Right renal pelvis (tissue), 4 donors: Measurements from ENCODE around the gene ASRGL1. TPM values are rescaled to one million over a fixed set of nuclear protein-coding genes. Genes with fewer than 3 reads are reported as not detected.
"Not testable (repeated sequence)": the region's sequence is repeated elsewhere in the genome, so short reads cannot be mapped to it uniquely, and the experiment has no call there.

Source experiments
- DNase-seq, 4 donors: peaks; one replicate each; pipeline ENCODE4 v3.0.0-alpha.2; 2013; ENCODE audit warnings: low read depth in 4 of 4, low spot score in 3 of 4, missing footprints in 1 of 4
- polyA plus RNA-seq, 4 donors: library from polyadenylated mRNA; unstranded; fragments of 120-200 nt; gene quantifications; one replicate each; pipeline ENCODE4 v1.2.1, GENCODE V29; 2013; ENCODE audit not compliant: insufficient read length in 4 of 4

The ASRGL1 gene
- polyA plus RNA-seq, 4 donors = 49.1 to 65.9 (median 59.6) TPM

DNA sequence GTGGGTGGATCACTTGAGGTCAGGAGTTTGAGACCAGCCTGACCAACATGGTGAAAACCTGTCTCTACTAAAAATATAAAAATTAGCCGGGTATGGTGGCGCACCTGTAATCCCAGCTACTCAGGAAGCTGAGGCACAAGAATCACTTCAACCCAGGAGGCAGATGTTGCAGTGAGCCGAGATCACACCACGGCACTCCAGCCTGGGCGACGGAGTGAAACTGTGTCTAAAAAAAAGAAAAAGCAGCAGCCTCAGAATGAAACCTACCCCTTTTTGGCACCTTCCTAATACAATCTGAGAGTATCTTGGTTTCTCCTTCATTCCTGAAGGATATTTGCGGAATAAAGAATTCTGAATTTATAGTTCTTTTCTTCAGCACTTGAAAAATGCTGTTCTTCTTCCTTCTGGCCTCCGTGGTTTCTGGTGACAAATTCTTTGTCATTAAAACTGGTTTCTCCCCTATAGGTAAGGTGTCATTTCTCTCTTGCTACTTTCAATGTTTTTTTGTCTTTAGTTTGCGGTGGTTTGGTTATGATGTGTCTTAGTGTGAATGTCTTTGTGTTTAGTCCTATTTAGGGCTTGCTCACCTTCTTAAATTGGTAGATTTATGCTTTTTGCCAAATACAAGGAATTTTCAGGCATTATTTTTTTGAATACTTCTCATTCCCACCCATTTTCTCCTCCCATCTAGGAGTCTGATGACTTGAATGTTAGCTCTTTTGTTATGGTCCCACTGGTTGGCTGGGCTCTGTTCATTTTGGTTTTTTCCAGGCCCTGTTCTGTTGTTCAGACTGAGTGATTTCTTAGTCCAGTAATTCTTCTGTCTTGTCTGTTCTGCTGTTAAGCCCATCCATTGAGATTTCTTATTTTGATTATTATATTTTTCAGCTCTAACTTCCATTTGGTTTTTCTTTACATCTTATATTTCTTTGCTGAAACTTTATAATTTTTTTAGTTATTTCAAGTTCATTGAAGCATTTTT is 15.4 kb downstream of the ASRGL1 start:
- DNase-seq = no peak

DNA sequence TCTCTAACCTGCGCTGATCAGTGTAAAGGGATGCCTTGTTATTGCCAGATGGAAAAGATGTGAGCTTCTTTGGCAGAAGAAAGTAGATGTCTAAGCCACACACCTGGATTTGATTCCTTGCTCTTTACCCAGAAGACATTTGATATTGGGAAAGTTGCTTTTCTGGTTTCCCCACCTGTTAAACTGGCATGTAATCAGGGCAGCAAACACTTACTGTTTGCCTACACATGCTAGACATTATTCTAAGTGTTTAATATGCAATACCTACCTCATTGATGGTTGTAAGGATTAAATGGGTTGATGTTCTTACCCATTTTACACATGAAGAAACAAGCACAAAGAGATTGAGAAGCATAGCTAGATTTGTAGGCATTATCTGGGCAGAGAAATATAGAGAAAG is 16.6 kb downstream of the ASRGL1 start:
- no peak for DNase-seq

DNA sequence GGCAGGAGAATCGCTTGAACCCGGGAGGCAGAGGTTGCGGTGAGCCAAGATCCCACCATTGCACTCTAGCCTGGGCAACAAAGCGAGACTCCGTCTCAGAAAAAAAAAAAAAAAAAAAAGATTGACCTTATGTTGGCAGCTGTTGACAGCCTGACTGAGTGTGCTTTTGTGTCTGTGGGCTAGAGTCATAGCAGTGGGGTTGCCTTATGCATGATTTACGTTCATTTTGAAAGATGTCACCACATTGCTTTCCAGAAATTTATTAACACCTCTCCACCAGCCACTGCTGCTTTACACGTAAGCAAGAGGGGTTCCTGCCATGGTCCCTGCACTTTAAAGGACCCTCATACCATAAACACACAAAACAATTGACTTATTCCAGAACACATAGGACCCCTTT is 21.0 kb downstream of the ASRGL1 start:
- DNase-seq = no peak

DNA sequence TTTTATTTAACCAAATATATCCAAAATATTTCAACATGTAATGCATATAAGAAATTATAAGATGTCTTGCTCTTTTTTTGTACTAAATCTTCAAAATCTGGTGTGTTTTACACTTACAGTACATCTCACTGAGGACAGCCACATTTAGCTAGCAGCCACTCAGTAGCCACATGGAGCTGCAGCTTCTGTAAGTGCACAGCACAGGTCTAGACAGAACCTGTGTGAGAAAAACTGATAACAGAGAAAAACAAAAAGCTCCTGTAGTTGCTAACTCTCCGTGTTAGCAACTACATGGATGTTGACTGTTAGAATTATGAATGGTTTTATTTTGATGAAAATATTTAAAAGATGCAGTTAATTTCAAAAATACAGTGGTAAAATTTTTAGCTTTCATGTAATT is 22.2 kb downstream of the ASRGL1 start:
- no peak for DNase-seq

DNA sequence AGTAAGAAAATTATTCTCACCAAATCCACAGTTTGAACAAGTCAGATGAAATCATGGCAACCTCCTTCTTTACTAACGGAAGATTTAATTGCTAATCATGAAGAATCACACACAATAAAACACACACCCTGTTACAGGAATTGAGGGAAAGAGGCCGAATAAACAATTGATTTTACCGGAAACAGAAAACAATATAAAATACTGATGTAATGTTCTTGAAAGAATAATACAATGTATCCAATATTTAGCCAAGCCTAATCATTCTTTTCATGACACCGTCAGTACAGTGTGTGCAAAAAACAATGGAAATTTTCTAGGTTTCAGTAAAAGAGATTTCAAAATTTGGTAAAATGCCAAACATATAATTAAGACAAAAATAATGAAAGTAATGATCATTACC is 23.4 kb downstream of the ASRGL1 start:
- DNase-seq = no peak

DNA sequence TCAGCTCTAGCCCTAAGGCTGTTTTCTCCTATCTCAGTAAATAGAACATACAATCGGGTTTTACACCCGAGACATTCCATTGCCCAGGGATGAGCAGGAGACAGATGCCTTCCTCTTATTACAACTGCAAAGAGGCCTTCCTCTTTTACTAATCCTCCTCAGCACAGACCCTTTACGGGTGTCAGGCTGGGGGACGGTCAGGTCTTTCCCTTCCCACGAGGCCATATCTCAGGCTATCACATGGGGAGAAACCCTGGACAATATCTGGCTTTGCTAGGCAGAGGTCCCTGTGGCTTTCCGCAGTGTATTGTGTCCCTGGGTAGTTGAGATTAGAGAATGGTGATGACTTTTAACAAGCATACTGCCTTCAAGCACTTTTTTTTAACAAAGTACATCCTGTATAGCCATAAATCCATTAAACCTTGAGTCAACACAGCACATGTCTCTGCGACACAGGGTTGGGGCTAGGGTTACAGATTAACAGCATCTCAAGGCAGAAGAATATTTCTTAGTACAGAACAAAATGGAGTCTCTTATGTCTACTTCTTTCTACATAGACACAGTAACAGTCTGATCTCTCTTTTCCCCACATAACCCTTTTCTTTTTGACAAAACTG is 31.7 kb downstream of the ASRGL1 start:
- not testable (repeated sequence) for DNase-seq

DNA sequence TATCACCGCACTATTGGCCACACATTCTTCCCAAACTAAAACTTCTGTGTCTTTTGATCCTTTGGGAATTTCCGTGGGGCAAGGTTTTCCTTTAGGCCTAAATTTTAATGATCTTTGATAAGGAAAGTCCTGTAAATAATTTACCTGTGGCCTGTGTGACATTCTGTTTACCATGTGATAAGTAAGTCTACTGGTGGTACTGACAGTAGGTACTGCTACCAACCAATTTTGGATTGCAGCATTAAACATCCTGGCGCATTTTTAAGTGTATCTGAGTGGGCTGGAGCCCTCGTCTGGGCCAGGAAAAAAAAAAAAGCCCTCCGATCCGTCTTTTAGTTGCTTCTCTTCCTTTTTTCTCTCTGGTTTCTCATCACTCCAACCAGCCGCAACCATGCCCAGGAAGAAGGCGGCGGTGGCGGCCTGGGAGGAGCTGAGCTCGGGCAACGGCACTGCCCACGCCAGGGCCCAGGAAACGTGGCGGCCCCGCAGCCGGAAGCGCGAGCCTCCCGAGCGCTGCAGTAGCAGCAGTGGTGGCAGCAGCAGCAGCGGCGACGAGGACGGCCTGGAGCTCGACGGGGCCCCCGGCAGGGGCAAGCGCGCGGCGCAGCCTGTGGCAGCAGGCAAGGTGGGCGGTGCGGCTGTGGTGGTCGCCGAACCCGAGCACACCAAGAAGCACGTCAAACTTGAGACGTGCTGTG is 33.6 kb downstream of the ASRGL1 start:
- DNase-seq = no peak

DNA sequence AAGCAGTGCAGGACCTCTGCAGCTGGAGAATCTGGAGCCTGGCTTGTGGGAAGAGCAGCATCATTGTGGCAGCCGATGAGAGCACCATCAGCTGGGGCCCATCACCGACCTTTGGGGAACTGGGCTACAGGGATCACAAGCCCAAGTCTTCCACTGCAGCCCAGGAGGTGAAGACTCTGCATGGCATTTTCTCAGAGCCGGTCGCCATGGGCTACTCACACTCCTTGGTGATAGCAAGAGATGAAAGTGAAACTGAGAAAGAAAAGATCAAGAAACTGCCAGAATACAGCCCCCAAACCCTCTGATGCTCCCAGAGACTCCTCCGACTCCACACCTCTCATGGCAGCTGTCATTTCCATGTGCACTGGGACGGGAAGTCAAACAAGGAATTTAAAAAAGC is 35.6 kb downstream of the ASRGL1 start:
- DNase-seq = no peak

DNA sequence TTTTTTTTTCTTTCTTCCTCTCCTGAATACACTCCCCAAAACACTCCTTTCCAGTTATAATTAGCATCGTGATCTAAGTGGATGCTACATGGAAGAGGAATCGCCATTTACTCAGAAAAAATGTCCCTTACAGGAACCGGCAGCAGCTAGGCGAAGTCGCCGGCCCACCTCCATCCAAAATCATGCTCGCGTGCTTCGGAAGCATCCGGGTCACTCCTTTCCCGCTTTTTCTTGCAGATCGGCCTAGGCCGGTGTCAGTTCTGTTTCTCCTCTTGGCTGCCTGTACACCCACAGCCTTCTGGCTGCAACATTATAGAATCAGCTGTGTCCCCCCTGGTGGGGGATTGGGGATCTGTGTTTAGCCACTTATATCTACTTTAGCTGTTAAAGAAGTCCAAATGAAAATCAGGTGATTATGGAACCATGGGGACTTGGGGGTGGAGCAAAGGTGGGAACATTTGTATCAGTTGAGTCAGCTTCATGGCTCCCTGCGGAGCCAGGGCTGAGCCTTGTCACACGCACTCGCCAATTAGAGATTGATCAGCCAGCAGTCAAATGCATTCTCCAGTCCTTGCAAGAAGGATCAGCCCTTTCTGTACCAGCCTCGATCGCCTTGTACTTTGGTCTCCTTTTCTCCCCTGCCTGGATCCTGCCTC is 36.3 kb downstream of the ASRGL1 start:
- no peak for DNase-seq

DNA sequence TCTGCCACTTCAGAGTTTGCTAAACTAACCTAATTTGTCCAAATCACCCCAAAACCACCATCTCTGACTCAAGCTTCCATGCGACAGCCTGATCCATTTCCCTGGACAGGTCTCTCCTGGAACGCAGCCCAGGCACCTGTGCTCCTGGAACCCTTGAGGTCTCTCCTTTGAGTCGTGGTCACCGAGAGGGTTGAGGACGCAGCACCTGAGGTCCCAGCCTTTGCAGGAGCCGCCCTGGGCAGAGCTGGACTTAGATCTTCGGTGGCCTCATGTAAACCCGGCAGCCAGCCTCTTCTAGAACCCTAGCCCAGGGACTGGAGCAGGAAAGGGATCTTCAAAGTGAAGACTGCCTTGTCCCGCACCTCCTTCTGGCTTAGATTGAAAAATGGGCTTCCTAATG is 37.6 kb downstream of the ASRGL1 start:
- no peak for DNase-seq

DNA sequence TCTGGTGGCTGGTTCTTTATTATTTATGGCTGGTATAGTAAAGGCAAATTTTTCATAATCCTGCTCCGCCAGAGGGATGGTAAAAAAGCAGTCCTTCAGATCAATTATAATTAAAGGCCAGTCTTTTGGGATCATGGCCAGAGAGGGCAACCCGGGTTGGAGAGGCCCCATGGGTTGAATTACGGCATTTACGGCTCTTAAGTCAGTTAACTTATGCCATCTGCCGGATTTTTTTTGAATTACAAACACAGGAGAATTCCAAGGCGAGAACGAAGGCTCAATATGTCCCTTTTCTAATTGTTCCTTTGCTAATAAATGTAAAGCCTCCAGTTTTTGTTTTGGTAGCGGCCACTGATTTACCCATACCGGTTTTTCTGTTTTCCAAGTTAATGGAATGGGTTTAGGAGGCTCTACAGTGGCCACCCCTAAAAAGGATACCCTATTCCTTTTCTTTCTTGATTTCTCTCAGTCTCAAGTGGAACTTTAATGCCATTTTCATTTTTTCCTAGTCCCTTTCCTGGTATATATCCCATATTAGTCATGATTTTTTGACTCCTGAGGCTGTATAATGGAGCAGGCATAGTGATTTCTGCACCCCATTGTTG is 41.3 kb downstream of the ASRGL1 start:
- not testable (repeated sequence) for DNase-seq

DNA sequence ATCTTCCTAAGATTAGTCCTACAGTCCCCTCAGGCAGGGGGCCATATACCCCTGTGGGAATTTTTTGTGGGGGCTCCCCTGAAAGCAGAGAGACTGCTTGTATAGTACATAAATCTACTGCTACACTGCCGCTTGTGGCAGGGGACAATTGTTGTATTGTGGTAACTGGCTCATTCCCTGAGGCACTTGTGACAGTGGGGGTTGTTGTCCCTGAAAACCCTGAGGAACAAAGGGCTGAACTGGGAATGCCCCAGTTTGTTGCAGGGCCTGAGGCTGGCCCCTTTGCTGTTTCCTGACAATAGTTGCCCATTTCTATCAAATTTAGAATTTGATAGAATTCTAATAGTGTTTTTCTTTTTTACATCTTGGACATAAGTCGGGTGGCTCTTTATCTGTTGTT is 42.3 kb downstream of the ASRGL1 start:
- DNase-seq = not testable (repeated sequence)

DNA sequence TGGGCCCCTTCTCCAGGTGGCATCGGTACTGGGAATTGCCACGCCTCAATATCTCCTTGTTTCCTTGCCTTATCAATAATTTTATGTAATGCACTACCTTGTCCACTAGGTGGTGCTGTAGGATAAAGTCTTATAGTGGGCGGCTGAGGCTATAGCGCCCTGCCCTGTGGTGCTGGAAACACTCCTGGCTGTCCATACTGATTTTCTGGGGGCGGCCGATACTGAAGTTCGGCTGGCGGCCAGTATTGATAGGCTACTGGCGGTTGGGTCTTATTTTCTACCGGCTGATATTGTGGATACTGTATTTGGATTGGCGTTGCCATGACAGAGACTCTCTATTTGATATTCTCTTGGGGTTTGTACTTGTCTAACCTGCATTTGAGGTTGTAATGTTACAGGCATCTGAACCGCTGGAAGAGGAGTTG is 43.6 kb downstream of the ASRGL1 start:
- peak; percentile 45 to 57 (median 46) for DNase-seq

DNA sequence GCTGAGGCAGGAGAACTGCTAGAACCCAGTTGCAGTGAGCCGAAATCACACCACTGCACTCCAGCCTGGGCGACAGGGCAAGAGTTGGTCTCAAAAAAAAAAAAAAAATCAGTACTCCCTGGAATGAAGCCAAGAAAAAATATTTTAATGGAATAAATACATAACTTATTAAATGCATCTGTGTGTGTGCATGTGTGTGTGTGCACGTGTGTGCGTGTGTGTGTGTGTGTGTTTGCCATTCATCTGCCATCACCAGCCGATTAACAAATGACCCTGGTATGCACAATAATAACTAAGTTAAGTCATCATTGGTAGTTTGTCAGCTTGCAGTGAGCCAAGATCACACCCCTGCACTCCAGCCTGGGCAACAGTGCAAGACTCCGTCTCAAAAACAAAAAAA is 46.6 kb downstream of the ASRGL1 start:
- no peak for DNase-seq

DNA sequence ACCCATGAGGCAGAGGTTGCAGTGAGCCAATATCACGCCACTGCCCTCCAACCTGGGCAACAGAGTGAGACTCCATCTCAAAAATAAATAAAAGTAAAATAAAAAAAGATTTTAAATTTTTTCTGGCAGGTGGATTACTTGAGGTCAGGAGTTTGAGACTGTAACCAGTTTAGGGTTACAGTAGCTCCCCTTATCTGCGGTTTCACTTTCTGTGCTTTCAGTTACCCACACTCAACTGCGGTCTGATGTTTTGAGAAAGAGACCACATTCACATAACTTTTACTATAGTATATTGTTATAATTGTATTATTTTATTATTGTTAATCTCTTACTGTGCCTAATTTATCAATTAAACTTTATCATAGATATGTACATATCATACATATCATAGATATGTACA is 48.8 kb downstream of the ASRGL1 start:
- DNase-seq = not testable (repeated sequence)

DNA sequence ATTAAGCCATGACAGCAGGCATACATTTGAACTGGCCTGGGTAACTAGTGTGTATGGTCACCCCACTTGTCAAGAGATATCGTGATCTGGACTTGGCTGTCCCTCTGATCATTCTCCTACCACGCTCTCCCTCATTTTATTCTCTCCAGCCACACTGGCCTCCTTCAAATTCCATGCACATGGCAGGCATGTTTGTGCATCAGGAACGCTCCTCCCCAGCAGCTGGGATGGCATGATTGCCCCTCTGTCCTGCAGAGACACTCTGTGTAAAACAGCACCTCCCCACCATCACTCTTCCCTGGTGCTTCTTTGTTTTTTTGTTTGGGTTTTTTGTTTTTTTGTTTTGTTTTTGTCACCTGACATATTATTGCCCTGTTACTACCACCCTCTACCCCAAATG is 50.1 kb downstream of the ASRGL1 start:
- DNase-seq = no peak

DNA sequence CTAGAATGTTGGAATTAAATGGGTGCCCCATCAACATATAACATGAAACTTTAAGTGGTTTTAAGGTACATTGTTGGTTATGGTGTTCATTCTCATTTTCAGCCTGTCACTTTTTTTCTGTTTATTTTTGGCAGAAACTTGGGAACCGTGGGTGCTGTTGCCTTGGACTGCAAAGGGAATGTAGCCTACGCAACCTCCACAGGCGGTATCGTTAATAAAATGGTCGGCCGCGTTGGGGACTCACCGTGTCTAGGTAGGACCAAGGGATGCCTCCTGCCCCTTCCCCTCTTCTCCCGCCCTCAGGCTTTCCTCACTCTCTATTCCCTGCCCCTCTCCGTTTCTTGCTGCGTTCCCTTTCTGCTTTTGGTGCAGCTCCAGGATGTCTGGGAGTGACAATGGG is 51.8 kb downstream of the ASRGL1 start:
- DNase-seq = no peak

DNA sequence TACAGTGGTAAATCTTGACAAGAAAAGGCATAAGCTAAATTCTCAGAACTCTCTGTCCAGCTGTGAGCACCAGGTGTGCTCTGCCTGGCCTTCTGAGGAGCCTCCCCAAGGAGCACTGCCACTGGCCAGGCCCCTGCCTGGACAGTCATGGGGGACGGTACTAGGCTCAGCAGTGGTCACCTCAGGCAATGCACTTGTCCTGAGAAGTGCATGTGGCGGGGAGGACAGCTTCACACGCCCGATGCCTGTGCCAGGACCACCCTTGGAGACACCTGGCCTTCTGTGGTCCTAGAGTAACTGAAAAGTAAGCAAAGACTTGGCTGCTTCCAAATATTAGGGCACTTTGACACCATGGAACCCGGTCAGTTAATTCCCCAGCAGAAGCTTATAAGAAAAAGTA is 53.0 kb downstream of the ASRGL1 start:
- no peak for DNase-seq

DNA sequence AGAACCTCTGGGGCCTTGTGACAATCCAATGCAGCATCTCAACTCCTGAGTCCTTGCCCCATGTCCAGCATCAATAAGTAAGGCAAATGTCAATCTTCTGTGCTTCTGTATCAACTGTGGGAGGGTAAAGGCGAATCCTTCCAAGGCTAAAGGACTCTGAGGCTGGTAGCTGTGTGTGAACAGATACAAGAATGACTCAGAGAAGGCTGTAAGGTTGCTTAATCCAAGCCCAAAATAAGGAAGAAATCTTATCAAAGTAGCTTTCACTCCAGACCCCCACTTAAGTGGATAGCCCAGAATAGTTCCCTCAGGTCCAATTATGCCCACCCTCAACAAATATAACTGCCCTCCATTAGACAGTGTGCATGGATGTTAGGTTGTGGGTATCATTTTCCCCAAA is 53.5 kb downstream of the ASRGL1 start:
- DNase-seq = no peak

DNA sequence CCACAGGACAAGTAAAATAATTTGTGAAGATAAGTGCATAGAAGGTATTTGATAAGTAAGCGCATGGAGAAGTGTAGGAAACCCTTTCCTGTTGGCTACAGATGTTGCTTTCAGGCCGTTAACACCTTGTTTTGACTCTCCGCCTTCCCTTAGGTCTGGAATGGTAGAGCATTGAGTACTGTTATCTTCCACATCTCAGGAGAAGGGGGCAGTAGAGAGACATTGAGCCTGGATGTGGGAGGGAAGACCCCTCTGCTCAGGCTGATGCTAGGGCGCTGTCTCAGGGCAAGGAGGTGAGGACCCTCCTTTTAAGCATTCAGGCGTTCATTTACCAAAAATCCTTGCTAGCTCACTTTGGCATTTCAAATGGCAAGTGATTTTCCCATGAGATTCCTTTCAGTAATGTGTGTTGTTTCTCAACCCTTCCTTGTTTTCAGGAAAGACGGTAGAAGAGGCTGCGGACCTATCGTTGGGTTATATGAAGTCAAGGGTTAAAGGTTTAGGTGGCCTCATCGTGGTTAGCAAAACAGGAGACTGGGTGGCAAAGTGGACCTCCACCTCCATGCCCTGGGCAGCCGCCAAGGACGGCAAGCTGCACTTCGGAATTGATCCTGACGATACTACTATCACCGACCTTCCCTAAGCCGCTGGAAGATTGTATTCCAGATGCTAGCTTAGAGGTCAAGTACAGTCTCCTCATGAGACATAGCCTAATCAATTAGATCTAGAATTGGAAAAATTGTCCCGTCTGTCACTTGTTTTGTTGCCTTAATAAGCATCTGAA is 54.6 kb downstream of the ASRGL1 start:
- no peak for DNase-seq
